Measurements from ENCODE around the gene LITAFD.

LITAFD gene

DNA sequence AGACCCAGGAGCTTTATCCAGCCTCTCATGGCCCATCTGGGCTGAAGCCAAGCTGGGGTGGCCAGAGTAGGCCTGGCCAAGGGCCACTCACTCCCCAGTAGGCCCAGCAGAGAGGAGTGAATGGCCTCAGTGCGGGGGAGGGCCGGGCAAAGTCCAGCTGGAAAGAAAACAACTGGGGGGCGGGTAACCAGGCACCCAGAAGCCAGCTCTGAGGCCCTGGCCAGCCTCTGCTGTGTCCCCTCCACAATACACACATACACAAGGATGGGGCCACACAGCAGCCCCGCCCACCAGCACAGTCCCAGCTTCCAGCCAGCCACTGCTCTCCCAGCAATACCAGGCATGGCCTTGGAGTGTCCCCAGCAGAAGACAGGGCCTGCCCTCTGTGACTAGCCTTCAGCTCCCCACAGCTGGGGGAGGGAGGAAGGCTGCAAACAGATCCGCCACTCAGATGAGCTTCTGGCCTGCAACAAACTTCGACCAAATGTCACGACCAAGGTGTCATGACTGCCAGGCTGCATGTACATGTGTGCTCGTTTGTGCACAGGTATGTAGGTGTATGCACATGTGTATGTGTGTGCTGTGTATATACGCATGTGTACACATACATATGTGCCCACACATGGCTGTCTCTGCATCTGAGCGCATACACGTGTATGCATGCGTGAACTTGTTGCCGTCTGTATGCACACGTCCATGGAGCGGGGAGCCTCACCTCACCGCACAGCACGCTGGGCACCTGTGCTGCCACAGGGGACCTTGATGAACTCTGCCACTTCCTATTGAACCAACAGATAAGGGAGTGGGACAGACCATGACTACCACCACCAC, 18.3 kb upstream of the LITAFD start:
- H3K4me3 ChIP-seq (ENCODE audit: severe bottlenecking) = no peak overlapping the region
- no peaks in the 10 kb centered on the region for H3K9me3 ChIP-seq (ENCODE audit: severe bottlenecking)
- H3K27me3 ChIP-seq (ENCODE audit: insufficient read depth, poor library complexity, severe bottlenecking) = no peaks in the 10 kb centered on the region
- DNase-seq (ENCODE audit: low spot score) (no peak), ATAC-seq (ENCODE audit: low read depth) (no peak)
- H3K36me3 ChIP-seq (ENCODE audit: low read depth) = peaks cover 45% of the 10 kb centered on the region
- peaks cover 21% of the 10 kb centered on the region for H3K4me1 ChIP-seq (ENCODE audit: insufficient read depth, poor library complexity, severe bottlenecking)
- H3K27ac ChIP-seq (ENCODE audit: poor library complexity, severe bottlenecking) = peak overlapping the region; percentile 33
- TF ChIP-seq, protein P1, sequence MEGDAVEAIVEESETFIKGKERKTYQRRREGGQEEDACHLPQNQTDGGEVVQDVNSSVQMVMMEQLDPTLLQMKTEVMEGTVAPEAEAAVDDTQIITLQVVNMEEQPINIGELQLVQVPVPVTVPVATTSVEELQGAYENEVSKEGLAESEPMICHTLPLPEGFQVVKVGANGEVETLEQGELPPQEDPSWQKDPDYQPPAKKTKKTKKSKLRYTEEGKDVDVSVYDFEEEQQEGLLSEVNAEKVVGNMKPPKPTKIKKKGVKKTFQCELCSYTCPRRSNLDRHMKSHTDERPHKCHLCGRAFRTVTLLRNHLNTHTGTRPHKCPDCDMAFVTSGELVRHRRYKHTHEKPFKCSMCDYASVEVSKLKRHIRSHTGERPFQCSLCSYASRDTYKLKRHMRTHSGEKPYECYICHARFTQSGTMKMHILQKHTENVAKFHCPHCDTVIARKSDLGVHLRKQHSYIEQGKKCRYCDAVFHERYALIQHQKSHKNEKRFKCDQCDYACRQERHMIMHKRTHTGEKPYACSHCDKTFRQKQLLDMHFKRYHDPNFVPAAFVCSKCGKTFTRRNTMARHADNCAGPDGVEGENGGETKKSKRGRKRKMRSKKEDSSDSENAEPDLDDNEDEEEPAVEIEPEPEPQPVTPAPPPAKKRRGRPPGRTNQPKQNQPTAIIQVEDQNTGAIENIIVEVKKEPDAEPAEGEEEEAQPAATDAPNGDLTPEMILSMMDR (IDR thresholded peaks at IDR 0.05; ENCODE audit: poor library complexity, severe bottlenecking) = no peak

DNA sequence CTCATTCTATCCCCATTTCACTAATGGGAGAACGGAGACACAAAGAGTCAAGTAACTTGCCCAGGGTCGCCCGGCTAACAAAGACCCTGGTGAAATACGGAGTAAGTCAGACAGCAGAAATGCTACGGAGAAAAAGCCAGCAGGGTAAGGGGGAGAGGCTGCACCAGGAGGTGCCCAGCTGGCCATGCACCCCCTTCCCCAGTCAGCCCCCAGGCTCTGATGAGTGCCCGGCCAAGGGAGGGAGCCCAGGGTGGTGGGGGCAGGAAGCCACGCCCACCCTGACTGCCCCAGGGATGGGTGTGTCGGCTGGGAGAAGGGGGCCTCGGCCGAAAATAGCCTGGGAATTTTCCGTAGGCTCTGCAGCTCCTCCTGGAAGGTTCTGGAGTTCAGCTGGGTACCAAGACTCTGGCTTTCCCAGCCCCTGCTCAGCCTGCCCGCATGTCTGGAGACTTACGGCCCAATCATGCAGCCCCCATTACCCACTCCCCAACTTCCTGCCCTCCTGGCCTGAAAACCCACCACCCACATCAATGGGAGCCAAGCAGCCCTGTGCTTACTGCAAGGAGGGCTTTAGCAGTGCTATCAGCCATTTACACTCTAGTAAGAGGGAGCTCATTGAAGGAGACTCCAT, 17.6 kb upstream of the LITAFD start:
- Histone ChIP-seq H3K27me3 (ENCODE audit: insufficient read depth, poor library complexity, severe bottlenecking) (no peaks in the 10 kb centered on the region), H3K27ac (ENCODE audit: poor library complexity, severe bottlenecking) (peak overlapping the region; percentile 33), H3K4me3 (ENCODE audit: severe bottlenecking) (no peak overlapping the region), H3K4me1 (ENCODE audit: insufficient read depth, poor library complexity, severe bottlenecking) (peaks cover 21% of the 10 kb centered on the region), H3K9me3 (ENCODE audit: severe bottlenecking) (no peaks in the 10 kb centered on the region), H3K36me3 (ENCODE audit: low read depth) (peaks cover 37% of the 10 kb centered on the region)
- DNase-seq (ENCODE audit: low spot score) (no peak), ATAC-seq (ENCODE audit: low read depth) (no peak)
- TF ChIP-seq, protein P1 (IDR thresholded peaks at IDR 0.05; ENCODE audit: poor library complexity, severe bottlenecking) = no peak

DNA sequence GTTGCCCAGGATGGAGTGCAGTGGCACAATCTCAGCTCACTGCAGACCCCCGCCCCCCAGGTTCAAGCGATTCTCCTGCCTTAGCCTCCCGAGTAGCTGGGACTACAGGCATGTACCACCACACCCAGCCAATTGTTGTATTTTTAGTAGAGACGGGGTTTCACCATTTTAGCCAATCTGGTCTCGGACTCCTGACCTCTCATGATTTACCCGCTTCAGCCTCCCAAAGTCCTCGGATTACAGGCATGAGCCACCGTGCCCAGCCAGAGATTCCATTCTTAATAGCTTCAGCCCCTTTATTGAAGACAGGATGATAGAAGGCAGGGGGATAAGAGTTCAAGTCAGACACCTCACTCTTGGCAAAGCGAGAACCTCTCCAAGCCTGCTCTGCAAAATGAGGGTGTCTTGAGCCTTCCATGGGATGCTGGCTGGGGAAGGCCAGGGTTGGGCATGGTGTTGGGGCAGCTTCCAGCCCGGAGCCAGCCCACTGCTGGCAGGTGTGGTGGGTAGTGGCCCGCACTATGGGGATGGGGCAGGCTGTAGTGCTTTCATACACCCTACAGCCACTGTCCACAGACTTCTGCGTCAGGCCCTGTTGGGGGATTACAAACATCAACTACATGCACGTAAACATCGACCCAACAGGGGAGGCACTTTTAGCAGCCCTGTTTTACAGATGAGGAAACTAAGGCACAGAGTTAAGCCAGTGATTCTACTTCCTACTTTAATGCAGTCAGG, 16.8 kb upstream of the LITAFD start:
- DNase-seq (ENCODE audit: low spot score) = no peak
- peaks cover 31% of the 10 kb centered on the region for H3K36me3 ChIP-seq (ENCODE audit: low read depth)
- no peaks in the 10 kb centered on the region for H3K27me3 ChIP-seq (ENCODE audit: insufficient read depth, poor library complexity, severe bottlenecking)
- H3K27ac ChIP-seq (ENCODE audit: poor library complexity, severe bottlenecking) = peak overlapping the region; percentile 33
- H3K9me3 ChIP-seq (ENCODE audit: severe bottlenecking) = no peaks in the 10 kb centered on the region
- TF ChIP-seq, protein P1 (IDR thresholded peaks at IDR 0.05; ENCODE audit: poor library complexity, severe bottlenecking) = no peak
- H3K4me3 ChIP-seq (ENCODE audit: severe bottlenecking) = no peak overlapping the region
- peaks cover 18% of the 10 kb centered on the region for H3K4me1 ChIP-seq (ENCODE audit: insufficient read depth, poor library complexity, severe bottlenecking)
- no peak for ATAC-seq (ENCODE audit: low read depth)

DNA sequence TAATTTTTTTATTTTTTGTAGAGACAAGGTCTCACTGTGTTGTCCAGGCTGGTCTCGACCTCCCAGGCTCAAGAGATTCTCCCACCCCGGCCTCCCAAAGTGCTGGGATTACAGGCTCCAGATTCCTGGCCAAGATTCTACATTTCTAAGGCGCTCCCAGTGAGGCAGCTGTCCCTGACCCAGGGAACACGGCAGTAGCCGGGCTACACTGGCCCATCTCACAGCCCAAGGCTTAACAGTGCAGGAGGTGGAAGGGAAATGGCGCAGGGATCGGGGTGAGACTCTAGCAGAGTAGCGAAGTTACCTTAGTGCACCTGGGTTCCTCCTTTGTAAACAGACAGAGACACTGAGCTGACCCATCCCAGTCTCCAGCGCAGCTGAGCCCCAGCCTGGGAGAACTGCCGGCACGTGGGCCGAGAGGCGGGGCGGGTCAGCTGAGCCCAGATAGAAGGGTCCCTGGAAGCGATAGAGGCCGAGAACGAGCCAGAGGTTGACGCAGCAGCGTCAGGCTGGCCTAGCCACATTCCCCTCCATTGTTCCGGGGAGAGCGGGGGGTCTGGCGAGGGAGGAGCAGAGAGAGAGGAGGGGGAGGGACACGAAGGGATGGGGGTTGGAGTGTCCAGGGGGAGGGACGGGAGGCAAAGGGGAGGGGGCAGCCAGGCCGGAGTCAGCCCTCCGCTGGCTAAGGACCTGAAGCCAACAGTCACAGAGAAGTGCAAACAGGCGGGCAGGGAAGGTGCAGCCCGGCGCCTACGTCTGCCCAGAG, 15.8 kb upstream of the LITAFD start:
- ATAC-seq (ENCODE audit: low read depth) (no peak), DNase-seq (ENCODE audit: low spot score) (no peak)
- H3K4me1 ChIP-seq (ENCODE audit: insufficient read depth, poor library complexity, severe bottlenecking) = peaks cover 23% of the 10 kb centered on the region
- peak overlapping the region; percentile 77 for H3K27ac ChIP-seq (ENCODE audit: poor library complexity, severe bottlenecking)
- peaks cover 27% of the 10 kb centered on the region for H3K36me3 ChIP-seq (ENCODE audit: low read depth)
- TF ChIP-seq, protein P1 (IDR thresholded peaks at IDR 0.05; ENCODE audit: poor library complexity, severe bottlenecking) = no peak
- no peaks in the 10 kb centered on the region for H3K9me3 ChIP-seq (ENCODE audit: severe bottlenecking)
- H3K27me3 ChIP-seq (ENCODE audit: insufficient read depth, poor library complexity, severe bottlenecking) = no peaks in the 10 kb centered on the region
- H3K4me3 ChIP-seq (ENCODE audit: severe bottlenecking) = peak overlapping the region; percentile 94
